MM.1S (cell line): ENCODE results near the gene GULP1.

Experiments
- DNase-seq: peaks from one replicate; pipeline ENCODE4 v3.0.0-alpha.2; 2015
- H2AFZ ChIP-seq: fragments of 300-600 bp; sonication (generic); 2 replicates; pipeline ENCODE4 v1.6.0; 2016; ENCODE audit warnings: antibody characterized with exemption, low read length
- H3F3A ChIP-seq: fragments of 300-600 bp; sonication (generic); 2 replicates; pipeline ENCODE4 v1.6.1; 2016; ENCODE audit warnings: mild to moderate bottlenecking, antibody characterized with exemption, low read length, moderate library complexity, mixed read lengths; ENCODE audit not compliant: insufficient read depth
- H3K27ac ChIP-seq: fragments of 300-600 bp; sonication (generic); 2 replicates; pipeline ENCODE4 v1.5.1; 2016; ENCODE audit warnings: mild to moderate bottlenecking, low read length
- H3K27me3 ChIP-seq: fragments of 300-600 bp; sonication (generic); replicated peaks from 2 replicates; pipeline ENCODE4 v1.6.0; 2016; ENCODE audit warnings: low read length; ENCODE audit not compliant: insufficient read depth
- H3K36me3 ChIP-seq: fragments of 300-600 bp; sonication (generic); replicated peaks from 2 replicates; pipeline ENCODE4 v1.6.1; 2016; ENCODE audit warnings: mild to moderate bottlenecking, low read length, mixed read lengths; ENCODE audit not compliant: insufficient read depth
- H3K4me1 ChIP-seq: fragments of 300-600 bp; sonication (generic); 2 replicates; pipeline ENCODE4 v1.6.1; 2016; ENCODE audit warnings: low read length, mixed read lengths
- H3K4me2 ChIP-seq: fragments of 300-600 bp; sonication (generic); 2 replicates; pipeline ENCODE4 v1.6.0; 2016; ENCODE audit warnings: low read depth, low read length
- H3K4me3 ChIP-seq: fragments of 300-600 bp; sonication (generic); 2 replicates; pipeline ENCODE4 v1.5.1; 2016; ENCODE audit warnings: low read length, mixed read lengths
- H3K79me2 ChIP-seq: fragments of 300-600 bp; sonication (generic); 2 replicates; pipeline ENCODE4 v1.6.1; 2016; ENCODE audit warnings: mixed run types, low read length, mixed read lengths
- H3K9ac ChIP-seq: fragments of 300-600 bp; sonication (generic); 2 replicates; pipeline ENCODE4 v1.6.1; 2016; ENCODE audit warnings: low read length, mixed read lengths
- H3K9me2 ChIP-seq: fragments of 300-600 bp; sonication (generic); replicated peaks from 2 replicates; pipeline ENCODE4 v1.6.1; 2016; ENCODE audit warnings: mild to moderate bottlenecking, low read length, mixed read lengths; ENCODE audit not compliant: insufficient read depth
- H3K9me3 ChIP-seq: fragments of 300-600 bp; sonication (generic); replicated peaks from 2 replicates; pipeline ENCODE4 v1.6.1; 2016; ENCODE audit warnings: mild to moderate bottlenecking, low read length, mixed read lengths; ENCODE audit not compliant: insufficient read depth
- H4K20me1 ChIP-seq: fragments of 300-600 bp; sonication (generic); 2 replicates; pipeline ENCODE4 v1.6.1; 2016; ENCODE audit warnings: mild to moderate bottlenecking, low read length, moderate library complexity, mixed read lengths; ENCODE audit not compliant: insufficient read depth
- EZH2 ChIP-seq: fragments of 300-600 bp; sonication (generic); optimal IDR thresholded peaks from 2 replicates; pipeline ENCODE3; 2017; ENCODE audit warnings: low read depth, mild to moderate bottlenecking, antibody characterized with exemption, low read length, mixed read lengths
- EZH2phosphoT487 ChIP-seq: fragments of 300-600 bp; sonication (generic); IDR thresholded peaks from 2 replicates; pipeline ENCODE4 v1.6.1; 2018; ENCODE audit warnings: antibody characterized with exemption, low read length
- TF ChIP-seq, protein P1 (sequence below): fragments of 300-600 bp; sonication (generic); IDR thresholded peaks from 2 replicates; pipeline ENCODE4 v1.5.1; 2016; ENCODE audit warnings: antibody characterized with exemption, low read length, mixed read lengths

The GULP1 gene

DNA sequence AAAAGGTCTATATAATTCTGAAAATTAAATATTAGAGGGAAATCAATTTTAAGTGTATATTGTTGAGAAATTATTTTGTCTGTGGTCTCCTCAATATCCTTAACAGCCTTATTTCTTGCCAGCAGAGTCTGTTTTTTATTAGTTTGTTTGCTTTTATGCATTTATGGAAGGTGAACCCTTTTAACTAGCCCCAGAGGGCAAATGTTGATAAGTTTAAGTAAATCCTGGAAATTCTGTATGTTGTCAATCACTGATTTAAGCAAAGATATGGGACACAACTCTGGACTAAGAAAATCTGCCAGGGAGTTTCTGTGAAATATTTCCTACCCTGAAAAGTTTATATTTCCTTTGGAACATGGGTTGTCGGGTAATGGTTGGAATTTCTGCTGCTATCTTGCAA lies 343.0 kb downstream of the GULP1 start:
- no peaks in the 10 kb centered on the region for H3K9me3 ChIP-seq
- H3F3A ChIP-seq = no peaks in the 10 kb centered on the region
- H3K36me3 ChIP-seq = no peaks in the 10 kb centered on the region
- no peak for DNase-seq
- no peak overlapping the region for H3K4me3 ChIP-seq
- H3K4me2 ChIP-seq = no peak overlapping the region
- TF ChIP-seq EZH2phosphoT487 = no peak
- TF ChIP-seq EZH2 = no peak
- TF ChIP-seq, protein P1, sequence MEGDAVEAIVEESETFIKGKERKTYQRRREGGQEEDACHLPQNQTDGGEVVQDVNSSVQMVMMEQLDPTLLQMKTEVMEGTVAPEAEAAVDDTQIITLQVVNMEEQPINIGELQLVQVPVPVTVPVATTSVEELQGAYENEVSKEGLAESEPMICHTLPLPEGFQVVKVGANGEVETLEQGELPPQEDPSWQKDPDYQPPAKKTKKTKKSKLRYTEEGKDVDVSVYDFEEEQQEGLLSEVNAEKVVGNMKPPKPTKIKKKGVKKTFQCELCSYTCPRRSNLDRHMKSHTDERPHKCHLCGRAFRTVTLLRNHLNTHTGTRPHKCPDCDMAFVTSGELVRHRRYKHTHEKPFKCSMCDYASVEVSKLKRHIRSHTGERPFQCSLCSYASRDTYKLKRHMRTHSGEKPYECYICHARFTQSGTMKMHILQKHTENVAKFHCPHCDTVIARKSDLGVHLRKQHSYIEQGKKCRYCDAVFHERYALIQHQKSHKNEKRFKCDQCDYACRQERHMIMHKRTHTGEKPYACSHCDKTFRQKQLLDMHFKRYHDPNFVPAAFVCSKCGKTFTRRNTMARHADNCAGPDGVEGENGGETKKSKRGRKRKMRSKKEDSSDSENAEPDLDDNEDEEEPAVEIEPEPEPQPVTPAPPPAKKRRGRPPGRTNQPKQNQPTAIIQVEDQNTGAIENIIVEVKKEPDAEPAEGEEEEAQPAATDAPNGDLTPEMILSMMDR = no peak
- no peaks in the 10 kb centered on the region for H3K9me2 ChIP-seq
- no peaks in the 10 kb centered on the region for H4K20me1 ChIP-seq
- no peak overlapping the region for H3K27ac ChIP-seq
- H3K27me3 ChIP-seq = no peaks in the 10 kb centered on the region
- no peak overlapping the region for H3K9ac ChIP-seq
- H2AFZ ChIP-seq = no peak overlapping the region
- H3K4me1 ChIP-seq = no peaks in the 10 kb centered on the region
- H3K79me2 ChIP-seq = no peaks in the 10 kb centered on the region
